Stomach (tissue), 9 donors: ENCODE results near the gene DQX1. TPM values are rescaled to one million over a fixed set of nuclear protein-coding genes. Genes with fewer than 3 reads are reported as not detected.

Experiments
- DNase-seq, 2 donors: peaks; one replicate each; pipeline versions ENCODE4 v3.0.0 to v3.0.0-alpha.2; 2013 to 2019
- H3K27ac ChIP-seq, 5 donors: fragments of 200-600 bp in 4 of 5; sonication (generic) in 4 of 5; one replicate each; pipeline ENCODE4 v1.5.1; 2013 to 2019; ENCODE audit warnings: mild to moderate bottlenecking in 1 of 5, moderate library complexity in 1 of 5
- H3K27me3 ChIP-seq, 3 donors: fragments of 200-600 bp; sonication (generic); one replicate each; pipeline ENCODE4 v1.5.1; 2017 to 2019; ENCODE audit warnings: mixed run types in 1 of 3
- H3K36me3 ChIP-seq, 4 donors: fragments of 200-600 bp; sonication (generic); 1 replicate in 3 of 4; 2 replicates in 1 of 4; pipeline ENCODE4 v1.5.1; 2016 to 2019
- H3K4me1 ChIP-seq, 4 donors: fragments of 200-600 bp; sonication (generic); one replicate each; pipeline ENCODE4 v1.5.1; 2016 to 2019
- H3K4me3 ChIP-seq, 4 donors: fragments of 200-600 bp; sonication (generic) in 3 of 4; one replicate each; pipeline ENCODE4 v1.5.1; 2016 to 2019; ENCODE audit warnings: mild to moderate bottlenecking in 1 of 4
- H3K9me3 ChIP-seq, 4 donors: fragments of 200-600 bp; sonication (generic); one replicate each; pipeline ENCODE4 v1.5.1; 2016 to 2019
- EP300 ChIP-seq: sonication (generic); formaldehyde crosslinking; IDR thresholded peaks from one replicate; pipeline ENCODE4 v1.6.1; 2017; ENCODE audit warnings: antibody characterized with exemption
- POLR2A ChIP-seq, 4 donors: fragments of 450-650 bp; IDR thresholded peaks; one replicate each; pipeline ENCODE4 v1.6.1; 2016; ENCODE audit warnings: antibody characterized with exemption in 4 of 4, control low read depth in 2 of 4, mild to moderate bottlenecking in 1 of 4, moderate library complexity in 1 of 4
- POLR2AphosphoS5 ChIP-seq, 3 donors: sonication (generic); formaldehyde crosslinking; IDR thresholded peaks; one replicate each; pipeline ENCODE4 v1.6.1; 2016; ENCODE audit warnings: antibody characterized with exemption in 3 of 3
- WGBS, 5 donors: extraction: QIAGEN DNeasy Blood & Tissue Kit in 3 of 5; methylation state at CpG; one replicate each; pipeline versions ENCODE4 v1.1.5 to v1.1.7; 2013 to 2018; 5-methylcytosine and 5-hydroxymethylcytosine counted together
- intact Hi-C: fragments of 100-400 bp; cut with DNase I; formaldehyde crosslinking; loops from one replicate; pipeline ENCODE4 v1.15.1; 2023; ENCODE audit warnings: low total_unique reads
- polyA plus RNA-seq, 3 donors: library from polyadenylated mRNA; stranded (reverse); fragments of 200-250 nt; gene quantifications; one replicate each; pipeline ENCODE4 v1.2.3, GENCODE V29; 2013
- total RNA-seq, 5 donors: library from RNA; depleted of rRNA; stranded (reverse); fragments of >200 nt; gene quantifications; one replicate each; pipeline versions ENCODE4 v1.1.0 to v1.2.3, GENCODE V29; 2014 to 2016
- TF ChIP-seq, protein P1 (sequence below), 7 experiments: fragments of 450-650 bp in 4 of 7; fragments of 200-600 bp in 3 of 7; sonication (generic) in 3 of 7; IDR thresholded peaks; one replicate each; pipeline ENCODE4 v1.5.1; 2016 to 2019; ENCODE audit warnings: antibody characterized with exemption in 7 of 7, control low read depth in 2 of 7, mild to moderate bottlenecking in 1 of 7
- donor health status: healthy with polysubstance abuse.
- donor health status: Bipolar disorder and iron deficiency.
- donor health status: healthy.

Gene DQX1
- total and polyA plus RNA-seq, 8 donors, result 2.1 to 42.6 (median 10.3) TPM

DNA sequence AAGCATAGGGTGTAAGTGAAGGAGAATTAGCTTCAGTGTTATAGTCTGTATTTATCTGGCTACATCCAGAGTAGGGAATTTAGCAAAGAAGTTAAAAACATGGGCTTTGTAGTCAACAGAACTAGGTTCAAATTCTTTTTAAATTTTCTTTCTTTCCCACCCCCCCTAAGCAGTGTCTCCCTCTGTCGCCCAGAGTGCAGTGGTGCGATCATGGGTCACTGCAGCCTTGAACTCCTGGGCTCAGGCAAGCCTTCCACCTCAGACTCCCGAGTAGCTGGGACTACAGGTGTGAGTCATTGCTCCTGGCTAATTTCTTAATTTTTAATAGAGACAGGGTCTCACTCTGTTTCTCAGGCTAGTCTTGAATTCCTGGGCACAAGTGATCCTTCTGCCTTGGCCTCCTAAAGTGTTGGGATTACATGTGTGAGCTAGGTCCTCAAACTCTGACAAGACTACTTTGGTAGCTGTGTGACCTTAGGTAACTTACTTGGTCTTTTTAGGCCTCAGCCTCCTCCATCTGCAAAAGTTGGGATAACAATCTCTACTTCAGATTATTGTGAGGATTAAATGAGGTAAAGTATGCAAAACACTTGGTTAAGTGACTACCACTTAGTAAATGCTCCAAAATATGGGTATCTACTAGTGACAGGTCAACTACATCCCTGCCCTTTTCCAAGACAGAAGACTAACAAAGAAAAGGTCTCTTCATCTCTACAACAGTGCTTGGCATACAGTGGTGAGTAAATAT, 46.3 kb upstream of the DQX1 start:
- Histone ChIP-seq H3K4me3 (no peak overlapping the region), H3K4me1 (peaks cover 0 to 8% (median 0%) of the 10 kb centered on the region in 4 donors), H3K36me3 (no peaks in the 10 kb centered on the region), H3K27me3 (no peaks in the 10 kb centered on the region), H3K9me3 (no peaks in the 10 kb centered on the region), H3K27ac (no peak overlapping the region)
- TF ChIP-seq, protein P1, sequence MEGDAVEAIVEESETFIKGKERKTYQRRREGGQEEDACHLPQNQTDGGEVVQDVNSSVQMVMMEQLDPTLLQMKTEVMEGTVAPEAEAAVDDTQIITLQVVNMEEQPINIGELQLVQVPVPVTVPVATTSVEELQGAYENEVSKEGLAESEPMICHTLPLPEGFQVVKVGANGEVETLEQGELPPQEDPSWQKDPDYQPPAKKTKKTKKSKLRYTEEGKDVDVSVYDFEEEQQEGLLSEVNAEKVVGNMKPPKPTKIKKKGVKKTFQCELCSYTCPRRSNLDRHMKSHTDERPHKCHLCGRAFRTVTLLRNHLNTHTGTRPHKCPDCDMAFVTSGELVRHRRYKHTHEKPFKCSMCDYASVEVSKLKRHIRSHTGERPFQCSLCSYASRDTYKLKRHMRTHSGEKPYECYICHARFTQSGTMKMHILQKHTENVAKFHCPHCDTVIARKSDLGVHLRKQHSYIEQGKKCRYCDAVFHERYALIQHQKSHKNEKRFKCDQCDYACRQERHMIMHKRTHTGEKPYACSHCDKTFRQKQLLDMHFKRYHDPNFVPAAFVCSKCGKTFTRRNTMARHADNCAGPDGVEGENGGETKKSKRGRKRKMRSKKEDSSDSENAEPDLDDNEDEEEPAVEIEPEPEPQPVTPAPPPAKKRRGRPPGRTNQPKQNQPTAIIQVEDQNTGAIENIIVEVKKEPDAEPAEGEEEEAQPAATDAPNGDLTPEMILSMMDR (IDR thresholded peaks at IDR 0.05), result no peak
- TF ChIP-seq POLR2AphosphoS5 (IDR thresholded peaks at IDR 0.05) (no peak), EP300 (no peak), POLR2A (IDR thresholded peaks at IDR 0.05) (no peak)
- WGBS, 5 donors, result 60 to 81% (median 68%) methylated on average over 3 of the region's 3 CpGs
- intact Hi-C loops, result no loop called here
- no peak for DNase-seq

DNA sequence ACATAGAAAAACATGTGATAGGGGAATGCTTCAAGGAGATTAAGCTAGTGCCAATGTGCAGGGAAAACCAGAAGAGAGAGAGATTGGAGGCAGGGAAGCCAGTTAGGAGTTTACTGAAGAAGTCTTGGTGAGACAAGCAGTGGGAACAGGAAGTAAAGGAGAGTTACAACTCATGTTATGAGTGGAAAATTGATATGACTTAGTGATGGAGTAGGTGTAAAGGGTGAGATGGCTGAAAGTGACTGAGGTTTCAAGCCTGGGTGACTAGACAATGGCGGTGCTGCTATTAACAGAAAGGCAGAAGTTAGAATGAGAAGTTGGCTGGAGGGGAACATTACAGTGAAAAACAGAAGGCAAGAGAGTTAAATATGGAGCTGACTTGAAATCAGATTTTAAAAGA, 45.0 kb upstream of the DQX1 start:
- Histone ChIP-seq H3K4me3 (no peak overlapping the region), H3K9me3 (no peaks in the 10 kb centered on the region), H3K36me3 (no peaks in the 10 kb centered on the region), H3K27me3 (no peaks in the 10 kb centered on the region), H3K27ac (no peak overlapping the region), H3K4me1 (peaks cover 0 to 5% (median 0%) of the 10 kb centered on the region in 4 donors)
- 66 to 88% (median 81%) methylated on average over 1 of the region's 1 CpG for WGBS, 5 donors
- TF ChIP-seq POLR2AphosphoS5 (IDR thresholded peaks at IDR 0.05) (no peak), POLR2A (IDR thresholded peaks at IDR 0.05) (no peak), EP300 (no peak)
- TF ChIP-seq, protein P1 (IDR thresholded peaks at IDR 0.05), result no peak
- DNase-seq, result no peak
- intact Hi-C loops, result no loop called here

DNA sequence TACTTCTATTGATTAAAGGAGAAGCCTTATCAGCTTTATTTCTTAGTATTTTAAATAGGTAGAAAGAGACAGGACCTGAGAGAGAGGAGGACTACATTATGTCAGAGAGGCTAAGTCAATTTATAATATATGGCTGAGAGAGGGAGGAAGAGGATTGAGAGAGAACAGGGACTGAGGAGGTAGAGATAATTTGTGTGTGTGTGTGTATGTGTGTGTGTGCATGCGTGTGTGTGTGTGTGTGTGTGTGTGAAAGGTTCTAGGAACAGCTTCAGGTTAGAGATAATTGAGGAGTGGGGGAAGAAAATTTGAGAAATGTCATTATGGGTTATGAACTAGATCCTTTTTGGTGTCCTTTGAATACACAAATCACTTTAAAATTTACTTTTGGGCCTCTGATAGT, 43.7 kb upstream of the DQX1 start:
- WGBS, 5 donors, result 33 to 100% (median 95%) methylated on average over 1 of the region's 1 CpG
- no peak for TF ChIP-seq POLR2AphosphoS5 (IDR thresholded peaks at IDR 0.05)
- TF ChIP-seq POLR2A (IDR thresholded peaks at IDR 0.05), result no peak
- TF ChIP-seq EP300, result no peak
- TF ChIP-seq, protein P1 (IDR thresholded peaks at IDR 0.05), result no peak
- Histone ChIP-seq H3K4me3 (no peak overlapping the region), H3K9me3 (no peaks in the 10 kb centered on the region), H3K36me3 (no peaks in the 10 kb centered on the region), H3K27ac (no peak overlapping the region), H3K27me3 (no peaks in the 10 kb centered on the region), H3K4me1 (no peaks in the 10 kb centered on the region)
- intact Hi-C loops, result no loop called here
- DNase-seq, result no peak

DNA sequence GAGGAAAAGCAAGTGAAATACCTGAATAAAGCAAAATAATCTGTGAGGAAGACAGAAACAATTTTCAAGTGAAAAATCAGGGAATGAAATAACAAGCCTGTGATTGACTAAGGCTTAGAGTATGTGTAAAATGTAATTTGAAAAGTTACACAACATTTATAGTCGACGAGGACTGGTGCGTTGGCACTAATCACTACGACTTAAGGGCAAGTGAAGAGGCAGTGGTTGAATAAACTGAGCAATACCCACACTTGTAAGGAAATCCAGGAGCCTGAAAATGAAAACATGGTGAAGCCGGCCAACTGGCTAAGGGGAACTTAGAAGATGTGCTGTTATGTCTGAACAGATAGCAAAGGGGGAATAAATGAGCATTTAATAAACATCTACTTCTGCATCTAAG, 41.9 kb upstream of the DQX1 start:
- no peak for DNase-seq
- Histone ChIP-seq H3K4me3 (no peak overlapping the region), H3K4me1 (no peaks in the 10 kb centered on the region), H3K27me3 (no peaks in the 10 kb centered on the region), H3K27ac (no peak overlapping the region), H3K36me3 (no peaks in the 10 kb centered on the region), H3K9me3 (no peaks in the 10 kb centered on the region)
- 82 to 88% (median 82%) methylated on average over 5 of the region's 5 CpGs for WGBS, 5 donors
- TF ChIP-seq EP300, result no peak
- no peak for TF ChIP-seq POLR2A (IDR thresholded peaks at IDR 0.05)
- intact Hi-C loops, result no loop called here

DNA sequence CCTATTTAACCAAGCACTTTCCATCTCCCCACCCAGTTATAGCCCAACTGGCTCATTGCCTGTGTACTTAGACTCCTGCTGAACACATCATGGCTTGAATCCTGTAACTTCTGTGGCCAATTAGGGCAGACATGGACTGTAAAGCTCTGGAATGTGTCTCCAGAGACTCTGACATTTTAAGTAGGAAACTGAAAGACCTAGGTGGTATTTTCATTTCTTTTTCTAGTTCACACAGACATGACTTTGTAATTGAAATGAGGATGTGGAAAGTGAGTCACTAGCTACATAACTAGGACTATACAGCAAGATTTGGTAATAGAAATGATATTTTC, 40.7 kb upstream of the DQX1 start:
- TF ChIP-seq, protein P1 (IDR thresholded peaks at IDR 0.05), result no peak
- TF ChIP-seq EP300 (no peak), POLR2AphosphoS5 (IDR thresholded peaks at IDR 0.05) (no peak), POLR2A (IDR thresholded peaks at IDR 0.05) (no peak)
- intact Hi-C loops, result no loop called here
- DNase-seq, result no peak

More for the DNA sequence above, 40.7 kb upstream of the DQX1 start:
- Histone ChIP-seq H3K27ac (no peak overlapping the region), H3K4me3 (no peak overlapping the region), H3K27me3 (no peaks in the 10 kb centered on the region), H3K4me1 (no peaks in the 10 kb centered on the region), H3K9me3 (no peaks in the 10 kb centered on the region), H3K36me3 (no peaks in the 10 kb centered on the region)
